ENCODE results near the gene PHAF1.

GRCh38 chr16:67144943-67145342, 35.2 kb downstream of the PHAF1 start:
- TF ChIP-seq ADNP (tag; IDR thresholded peaks at IDR 0.05) = no peak
- no peak for TF ChIP-seq MYNN (IDR thresholded peaks at IDR 0.05)
- TF ChIP-seq MYNN (CRISPR knock-in tag; IDR thresholded peaks at IDR 0.05) = no peak
- TF ChIP-seq EP400 (IDR thresholded peaks at IDR 0.05) = no peak
- no peak for TF ChIP-seq ZHX1 (conservative IDR thresholded peaks at IDR 0.05; ENCODE audit: low read length)
- TF ChIP-seq ELK1 (CRISPR knock-in tag; IDR thresholded peaks at IDR 0.05) = no peak
- TF ChIP-seq SIRT6 (IDR thresholded peaks at IDR 0.05; ENCODE audit: low read depth, low read length) = no peak
- TF ChIP-seq SIX5 (IDR thresholded peaks at IDR 0.05; ENCODE audit: borderline replicate concordance in 1 of 2, insufficient read depth in 1 of 2, low read depth in 1 of 2, low read length in 2 of 2) = no peak
- no peak for TF ChIP-seq CTCF (IDR thresholded peaks at IDR 0.05 in 2 of 3, conservative IDR thresholded peaks at IDR 0.05 in 1 of 3; ENCODE audit: insufficient read depth in 2 of 3, low read depth in 1 of 3, low read length in 3 of 3)
- TF ChIP-seq ZNF23 (CRISPR knock-in tag; IDR thresholded peaks at IDR 0.05) = no peak
- TF ChIP-seq MAFK (IDR thresholded peaks at IDR 0.05; ENCODE audit: low read length) = no peak
- TF ChIP-seq ZKSCAN1 (IDR thresholded peaks at IDR 0.05; ENCODE audit: low read depth, low read length) = no peak
- no peak for TF ChIP-seq CEBPB (tag; IDR thresholded peaks at IDR 0.05)

All from K562 (cell line).